ENCODE results near the gene TCFL5.
A peak's percentile ranks its signal among the peaks of the same experiment; 100 is the strongest.

The TCFL5 gene

GRCh38 chr20:62808211-62808865 is 53.3 kb downstream of the TCFL5 start:
- Histone ChIP-seq H3K4me1 (ENCODE audit: low read length) (peaks cover 9% of the 10 kb centered on the region; the same call in 1 of the 2 replicates), H3K36me3 (replicated peaks; ENCODE audit: insufficient read depth, low read length) (0 out of 2 replicates have a peak, but pooled peaks cover 2% of the 10 kb centered on the region), H4K20me1 (ENCODE audit: insufficient read depth, low read length) (no peaks in the 10 kb centered on the region), H3K4me3 (ENCODE audit: low read length) (no peak overlapping the region), H3F3A (ENCODE audit: insufficient read depth, low read length) (no peaks in the 10 kb centered on the region), H3K9ac (ENCODE audit: low read length) (no peak overlapping the region), H3K79me2 (ENCODE audit: low read length) (peaks cover 23% of the 10 kb centered on the region), H3K27ac (ENCODE audit: low read length) (no peak overlapping the region), H2AFZ (ENCODE audit: low read length) (no peak overlapping the region), H3K4me2 (ENCODE audit: low read depth, low read length) (no peak overlapping the region), H3K27me3 (replicated peaks; ENCODE audit: insufficient read depth, low read length) (no peaks in the 10 kb centered on the region), H3K9me3 (replicated peaks; ENCODE audit: insufficient read depth, low read length) (no peaks in the 10 kb centered on the region), H3K9me2 (replicated peaks; ENCODE audit: insufficient read depth, low read length) (no peaks in the 10 kb centered on the region)
- DNase-seq = peak; percentile 52
- no peak for TF ChIP-seq EZH2 (optimal IDR thresholded peaks at IDR 0.05; ENCODE audit: low read depth, low read length)
- peak; percentile 93 for TF ChIP-seq CTCF (IDR thresholded peaks at IDR 0.05; ENCODE audit: low read length)
- no peak for TF ChIP-seq EZH2phosphoT487 (IDR thresholded peaks at IDR 0.05; ENCODE audit: low read length)

GRCh38 chr20:62807444-62808210 is 54.0 kb downstream of the TCFL5 start:
- TF ChIP-seq CTCF (IDR thresholded peaks at IDR 0.05; ENCODE audit: low read length) (no peak), EZH2phosphoT487 (IDR thresholded peaks at IDR 0.05; ENCODE audit: low read length) (no peak), EZH2 (optimal IDR thresholded peaks at IDR 0.05; ENCODE audit: low read depth, low read length) (no peak)
- no peaks in the 10 kb centered on the region for H3F3A ChIP-seq (ENCODE audit: insufficient read depth, low read length)
- no peak overlapping the region for H3K9ac ChIP-seq (ENCODE audit: low read length)
- no peak overlapping the region for H3K4me2 ChIP-seq (ENCODE audit: low read depth, low read length)
- H3K4me1 ChIP-seq (ENCODE audit: low read length) = peaks cover 9% of the 10 kb centered on the region; the same call in 1 of the 2 replicates
- no peaks in the 10 kb centered on the region for H4K20me1 ChIP-seq (ENCODE audit: insufficient read depth, low read length)
- no peaks in the 10 kb centered on the region for H3K9me3 ChIP-seq (replicated peaks; ENCODE audit: insufficient read depth, low read length)
- no peak overlapping the region for H3K4me3 ChIP-seq (ENCODE audit: low read length)
- H3K9me2 ChIP-seq (replicated peaks; ENCODE audit: insufficient read depth, low read length) = no peaks in the 10 kb centered on the region
- no peak for DNase-seq
- peaks cover 23% of the 10 kb centered on the region for H3K79me2 ChIP-seq (ENCODE audit: low read length)
- H3K27me3 ChIP-seq (replicated peaks; ENCODE audit: insufficient read depth, low read length) = no peaks in the 10 kb centered on the region
- no peak overlapping the region for H2AFZ ChIP-seq (ENCODE audit: low read length)
- H3K36me3 ChIP-seq (replicated peaks; ENCODE audit: insufficient read depth, low read length) = 0 out of 2 replicates have a peak, but pooled peaks cover 2% of the 10 kb centered on the region
- no peak overlapping the region for H3K27ac ChIP-seq (ENCODE audit: low read length)

GRCh38 chr20:62806383-62807050 is 55.1 kb downstream of the TCFL5 start:
- Histone ChIP-seq H3K36me3 (replicated peaks; ENCODE audit: insufficient read depth, low read length) (0 out of 2 replicates have a peak, but pooled peaks cover 2% of the 10 kb centered on the region), H3K79me2 (ENCODE audit: low read length) (peaks cover 23% of the 10 kb centered on the region), H3K27me3 (replicated peaks; ENCODE audit: insufficient read depth, low read length) (no peaks in the 10 kb centered on the region), H3K9me3 (replicated peaks; ENCODE audit: insufficient read depth, low read length) (no peaks in the 10 kb centered on the region), H3K4me2 (ENCODE audit: low read depth, low read length) (peak overlapping the region; percentile 89; the same call in 1 of the 2 replicates), H3K9me2 (replicated peaks; ENCODE audit: insufficient read depth, low read length) (no peaks in the 10 kb centered on the region), H3K4me3 (ENCODE audit: low read length) (peak overlapping the region; percentile 88), H4K20me1 (ENCODE audit: insufficient read depth, low read length) (no peaks in the 10 kb centered on the region), H3K4me1 (ENCODE audit: low read length) (peaks cover 9% of the 10 kb centered on the region; the same call in 1 of the 2 replicates), H3F3A (ENCODE audit: insufficient read depth, low read length) (no peaks in the 10 kb centered on the region), H3K9ac (ENCODE audit: low read length) (peak overlapping the region; percentile 71; the same call in 1 of the 2 replicates), H2AFZ (ENCODE audit: low read length) (no peak overlapping the region), H3K27ac (ENCODE audit: low read length) (no peak overlapping the region)
- no peak for TF ChIP-seq CTCF (IDR thresholded peaks at IDR 0.05; ENCODE audit: low read length)
- no peak for TF ChIP-seq EZH2phosphoT487 (IDR thresholded peaks at IDR 0.05; ENCODE audit: low read length)
- no peak for TF ChIP-seq EZH2 (optimal IDR thresholded peaks at IDR 0.05; ENCODE audit: low read depth, low read length)
- DNase-seq = no peak
